GM23248 (cell line): ENCODE results near the gene TMC5.
"Not testable (repeated sequence)": the region's sequence is repeated elsewhere in the genome, so short reads cannot be mapped to it uniquely, and the experiment has no call there.

ENCODE experiments used
- EZH2 ChIP-seq: fragments of 200-600 bp; sonication (generic); IDR thresholded peaks from 2 replicates; pipeline ENCODE4 v1.6.1; 2018; ENCODE audit warnings: antibody characterized with exemption, mild to moderate bottlenecking; ENCODE audit not compliant: insufficient read depth, poor library complexity, severe bottlenecking
- EZH2phosphoT487 ChIP-seq: fragments of 200-600 bp; sonication (generic); IDR thresholded peaks from 2 replicates; pipeline ENCODE4 v1.6.1; 2018; ENCODE audit warnings: antibody characterized with exemption, moderate library complexity, mild to moderate bottlenecking, low read depth; ENCODE audit not compliant: insufficient read depth

GRCh38 chr16:19391185-19391776, 26.4 kb upstream of the TMC5 start:
- not testable (repeated sequence) for TF ChIP-seq EZH2, EZH2phosphoT487
